HCT116 (cell line): ENCODE data around the gene KDM6B. TPM values are rescaled to one million over a fixed set of nuclear protein-coding genes. Genes with fewer than 3 reads are reported as not detected.

Experiments
- ATAC-seq: fragments of 200-7000 bp; cut with Tn5 transposase; 2 replicates; pipeline ENCODE4 v1.9.1; 2020; ENCODE audit warnings: mild to moderate bottlenecking, moderate library complexity
- BruUV-seq: library from RNA; stranded (reverse); fragments of 400-500 nt; replicated peaks from 2 replicates; lab custom pipeline; 2021; lab: Mats Ljungman, UMichigan
- CTCF ChIA-PET: fragments of 300-600 bp; sonication (Branson Sonifier 250); formaldehyde crosslinking; loops from one replicate; lab custom pipeline; 2021; ENCODE audit warnings: antibody characterized with exemption; lab: Charles Lee
- POLR2A ChIA-PET: fragments of 300-600, 350-600 bp; sonication (Branson Sonifier 250); formaldehyde crosslinking; loops from one replicate; lab custom pipeline; 2021; ENCODE audit warnings: antibody characterized with exemption; lab: Charles Lee
- RAD21 ChIA-PET, 2 experiments: fragments of 300-600 bp; sonication (Branson Sonifier 250); formaldehyde crosslinking; loops; one replicate each; lab custom pipeline; 2023; ENCODE audit warnings: low total read pairs in 2 of 2; ENCODE audit not compliant: uncharacterized antibody in 2 of 2, unreplicated experiment in 2 of 2, low non-redundant PET in 1 of 2; lab: Charles Lee
- DNase-seq: peaks from one replicate; pipeline ENCODE4 v3.0.0-alpha.2; 2010; ENCODE audit warnings: low read depth, low spot score
- H2AFZ ChIP-seq: fragments of 200-600 bp; shearing (Covaris generic), sonication (generic); 2 replicates; pipeline ENCODE4 v1.6.1; 2017; ENCODE audit warnings: low read depth, mixed run types, mixed read lengths, antibody characterized with exemption, low read length; ENCODE audit not compliant: poor library complexity, severe bottlenecking
- H3K27ac ChIP-seq: 2 replicates; pipeline ENCODE4 v1.5.1; 2012; ENCODE audit warnings: low read depth, low read length
- H3K27me3 ChIP-seq: fragments of 200-600 bp; sonication (generic); 2 replicates; pipeline ENCODE4 v1.6.1; 2016; ENCODE audit warnings: mixed run types, low read length, mixed read lengths; ENCODE audit not compliant: insufficient read depth
- H3K36me3 ChIP-seq, 2 experiments: fragments of 200-500 bp in 1 of 2; fragments of 200-600 bp in 1 of 2; sonication (Bioruptor generic) in 1 of 2; sonication (generic) in 1 of 2; 2 replicates each; pipeline versions ENCODE4 v1.5.1 to v1.6.1; 2014 to 2016; ENCODE audit warnings: low read length in 2 of 2, inconsistent platforms in 1 of 2, mixed read lengths in 1 of 2, mixed run types in 1 of 2; ENCODE audit not compliant: insufficient read depth in 2 of 2, control insufficient read depth in 1 of 2
- H3K4me1 ChIP-seq, 2 experiments: fragments of 200-600 bp in 1 of 2; sonication (generic) in 1 of 2; 2 replicates each; pipeline versions ENCODE4 v1.5.1 to v1.6.1; 2012 to 2017; ENCODE audit warnings: low read length in 2 of 2, inconsistent platforms in 1 of 2, mild to moderate bottlenecking in 1 of 2, mixed read lengths in 1 of 2, mixed run types in 1 of 2, moderate library complexity in 1 of 2; ENCODE audit not compliant: insufficient read depth in 2 of 2, control insufficient read depth in 1 of 2
- H3K4me2 ChIP-seq: fragments of 200-600 bp; sonication (generic); 2 replicates; pipeline ENCODE4 v1.6.1; 2017; ENCODE audit warnings: mixed run types, low read length, mixed read lengths
- H3K4me3 ChIP-seq, 2 experiments: fragments of 200-600 bp in 1 of 2; sonication (generic) in 1 of 2; replicated peaks in 1 of 2; 2 replicates each; pipeline ENCODE4 v1.5.1; 2011 to 2016; ENCODE audit warnings: low read length in 2 of 2, control low read depth in 1 of 2, low read depth in 1 of 2, mild to moderate bottlenecking in 1 of 2, mixed read lengths in 1 of 2, mixed run types in 1 of 2
- H3K79me2 ChIP-seq: fragments of 200-600 bp; sonication (generic); 2 replicates; pipeline ENCODE4 v1.6.1; 2017; ENCODE audit warnings: mild to moderate bottlenecking, mixed run types, low read length, moderate library complexity, mixed read lengths; ENCODE audit not compliant: insufficient read depth
- H3K9ac ChIP-seq: fragments of 200-600 bp; sonication (generic); 2 replicates; pipeline ENCODE4 v1.6.1; 2016; ENCODE audit warnings: low read length, mixed read lengths
- H3K9me2 ChIP-seq: fragments of 200-600 bp; sonication (generic), shearing (Covaris generic); 2 replicates; pipeline ENCODE4 v1.6.1; 2017; ENCODE audit warnings: mixed run types, mild to moderate bottlenecking, moderate library complexity; ENCODE audit not compliant: insufficient read depth
- H3K9me3 ChIP-seq, 2 experiments: fragments of 200-500 bp in 1 of 2; fragments of 200-600 bp in 1 of 2; sonication (Bioruptor generic) in 1 of 2; sonication (generic) in 1 of 2; 2 replicates each; pipeline ENCODE4 v1.6.1; 2014 to 2017; ENCODE audit warnings: low read length in 2 of 2, mixed read lengths in 2 of 2, inconsistent platforms in 1 of 2, low read depth in 1 of 2, mild to moderate bottlenecking in 1 of 2, mixed run types in 1 of 2, moderate library complexity in 1 of 2; ENCODE audit not compliant: control insufficient read depth in 1 of 2, insufficient read depth in 1 of 2
- H4K20me1 ChIP-seq: fragments of 200-600 bp; sonication (generic), shearing (Covaris generic); 2 replicates; pipeline ENCODE4 v1.6.1; 2017; ENCODE audit warnings: mixed run types, mild to moderate bottlenecking, moderate library complexity; ENCODE audit not compliant: insufficient read depth
- CBX3 ChIP-seq: IDR thresholded peaks from 2 replicates; pipeline ENCODE4 v1.6.1; 2012; ENCODE audit warnings: low read depth
- CEBPB ChIP-seq: IDR thresholded peaks from 2 replicates; pipeline ENCODE4 v1.6.1; 2012; ENCODE audit warnings: low read depth
- EZH2phosphoT487 ChIP-seq: fragments of 200-600 bp; IDR thresholded peaks from 2 replicates; pipeline ENCODE4 v1.6.1; 2018; ENCODE audit warnings: antibody characterized with exemption, borderline replicate concordance
- JUND ChIP-seq: IDR thresholded peaks from 2 replicates; pipeline ENCODE4 v1.6.1; 2012
- POLR2AphosphoS5 ChIP-seq: IDR thresholded peaks from 2 replicates; pipeline ENCODE4 v1.6.1; 2011; ENCODE audit warnings: mild to moderate bottlenecking, low read depth, low read length, moderate library complexity
- SIN3A ChIP-seq: IDR thresholded peaks from 2 replicates; pipeline ENCODE4 v1.6.1; 2012; ENCODE audit warnings: low read depth
- SP1 ChIP-seq: IDR thresholded peaks from 2 replicates; pipeline ENCODE4 v1.6.1; 2012; ENCODE audit warnings: low read depth
- TCF7L2 ChIP-seq: IDR thresholded peaks from 2 replicates; pipeline ENCODE4 v1.7.0; 2011; ENCODE audit warnings: borderline replicate concordance, inconsistent platforms; ENCODE audit not compliant: insufficient read depth, insufficient read length; ENCODE audit errors: extremely low read depth
- intact Hi-C: fragments of 100-400 bp; cut with micrococcal nuclease; formaldehyde crosslinking; loops from 2 replicates; pipeline ENCODE4 v1.10.0; 2022
- total RNA-seq: library from RNA; stranded (reverse); gene quantifications from one replicate; pipeline ENCODE4 v1.2.1, GENCODE V29; 2021; ENCODE audit not compliant: unreplicated experiment
- TF ChIP-seq, protein P1 (sequence below): IDR thresholded peaks from 2 replicates; pipeline ENCODE4 v1.6.1; 2011; ENCODE audit warnings: mild to moderate bottlenecking, low read length, moderate library complexity; ENCODE audit not compliant: insufficient replicate concordance; ENCODE audit errors: extremely low read depth
- TF ChIP-seq, protein P2 (sequence below): IDR thresholded peaks from 2 replicates; pipeline ENCODE4 v1.6.1; 2012
- TF ChIP-seq, protein P3 (sequence below): IDR thresholded peaks from 2 replicates; pipeline ENCODE4 v1.6.1; 2012
- TF ChIP-seq, protein P4 (sequence below), 3 experiments: fragments of 200-600 bp in 1 of 3; sonication (generic) in 1 of 3; IDR thresholded peaks in 2 of 3; conservative IDR thresholded peaks in 1 of 3; 2 replicates each; pipeline ENCODE4 v1.5.1; 2012 to 2017; ENCODE audit warnings: low read depth in 2 of 3, low read length in 2 of 3, antibody characterized with exemption in 1 of 3, borderline replicate concordance in 1 of 3, control low read depth in 1 of 3, mild to moderate bottlenecking in 1 of 3, mixed read lengths in 1 of 3, mixed run types in 1 of 3, moderate library complexity in 1 of 3; ENCODE audit not compliant: insufficient read depth in 1 of 3
- TF ChIP-seq, protein P5 (sequence below): IDR thresholded peaks from 2 replicates; pipeline ENCODE4 v1.6.1; 2012; ENCODE audit warnings: low read depth

The KDM6B gene
- total RNA-seq, 1 experiment from 2014 or later: 42.1 TPM

DNA sequence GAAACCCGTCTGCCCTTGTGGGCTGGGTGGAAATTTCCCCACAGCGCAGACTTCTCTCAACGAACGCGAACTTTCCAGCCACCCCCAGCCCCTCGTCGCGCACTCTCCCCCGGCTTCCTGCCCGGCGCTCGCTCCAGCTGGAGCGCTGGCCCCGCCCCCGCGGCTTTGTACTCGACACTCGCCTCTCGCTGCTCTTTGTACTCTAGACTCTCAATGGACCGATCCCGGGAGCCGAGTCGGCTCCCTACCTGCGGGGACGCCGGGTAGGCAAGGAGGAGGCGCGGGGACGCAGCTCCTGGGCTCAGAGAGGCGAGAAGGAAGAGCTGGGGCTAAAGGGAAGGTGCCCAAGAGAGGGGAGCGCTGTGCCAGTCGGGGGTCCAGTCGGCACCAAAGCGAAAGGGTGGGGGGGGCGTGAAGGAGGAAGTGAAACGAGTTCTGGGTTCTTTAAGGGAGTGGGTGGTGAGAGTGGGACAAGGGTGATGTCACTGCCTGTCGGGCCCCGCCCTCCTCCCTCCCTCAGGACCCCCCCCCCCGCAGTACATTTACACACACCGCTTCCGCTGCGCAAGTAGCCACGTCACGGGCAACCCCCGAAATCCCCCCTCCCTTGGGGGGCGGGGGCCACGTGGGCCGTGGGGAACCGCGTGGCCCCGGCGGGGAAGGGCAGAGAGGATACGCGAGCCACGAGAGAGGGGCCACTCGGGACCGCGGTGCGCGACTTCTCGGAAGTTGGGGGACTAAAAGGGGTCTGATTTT lies 9.7 kb downstream of the KDM6B start:
- Histone ChIP-seq H3K36me3 (peaks cover 0 to 21% of the 10 kb centered on the region in 2 experiments; a peak in 3 of 4 replicates), H2AFZ (no peak overlapping the region), H3K4me3 (peak overlapping the region; percentile 92 to 94), H3K4me1 (peaks cover 30 to 42% of the 10 kb centered on the region in 2 experiments), H3K9me3 (no peaks in the 10 kb centered on the region), H3K9me2 (no peaks in the 10 kb centered on the region), H3K9ac (peak overlapping the region; percentile 99), H3K4me2 (peak overlapping the region; percentile 99), H3K79me2 (peaks cover 61% of the 10 kb centered on the region), H3K27me3 (no peaks in the 10 kb centered on the region), H3K27ac (peak overlapping the region; percentile 97), H4K20me1 (no peaks in the 10 kb centered on the region)
- ATAC-seq (peak; percentile 38), DNase-seq (no peak)
- ChIA-PET POLR2A (interaction anchor here (1.4 to 3.7 kb wide), 5 partner anchors 8 to 157 kb away, joined by 5 to 45 read pairs (median 7); partner anchors contain the start of genes CYB5D1, KDM6B, NAA38 and TP53), RAD21 (interaction anchor here in 1 of 2 experiments (1.9 kb wide), 1 partner anchor 19 kb away, joined by 4 read pairs; no protein-coding TSS in a partner anchor), CTCF (interaction anchor here (0.9 to 2.5 kb wide), 2 partner anchors 19 to 100 kb away, joined by 3 to 8 read pairs; no protein-coding TSS in a partner anchor)
- TF ChIP-seq CBX3 (no peak), POLR2AphosphoS5 (no peak; the same call in 1 of the 2 replicates), SP1 (no peak), CEBPB (no peak), JUND (no peak), EZH2phosphoT487 (no peak), TCF7L2 (peak; percentile 85), SIN3A (no peak)
- TF ChIP-seq, protein P1, sequence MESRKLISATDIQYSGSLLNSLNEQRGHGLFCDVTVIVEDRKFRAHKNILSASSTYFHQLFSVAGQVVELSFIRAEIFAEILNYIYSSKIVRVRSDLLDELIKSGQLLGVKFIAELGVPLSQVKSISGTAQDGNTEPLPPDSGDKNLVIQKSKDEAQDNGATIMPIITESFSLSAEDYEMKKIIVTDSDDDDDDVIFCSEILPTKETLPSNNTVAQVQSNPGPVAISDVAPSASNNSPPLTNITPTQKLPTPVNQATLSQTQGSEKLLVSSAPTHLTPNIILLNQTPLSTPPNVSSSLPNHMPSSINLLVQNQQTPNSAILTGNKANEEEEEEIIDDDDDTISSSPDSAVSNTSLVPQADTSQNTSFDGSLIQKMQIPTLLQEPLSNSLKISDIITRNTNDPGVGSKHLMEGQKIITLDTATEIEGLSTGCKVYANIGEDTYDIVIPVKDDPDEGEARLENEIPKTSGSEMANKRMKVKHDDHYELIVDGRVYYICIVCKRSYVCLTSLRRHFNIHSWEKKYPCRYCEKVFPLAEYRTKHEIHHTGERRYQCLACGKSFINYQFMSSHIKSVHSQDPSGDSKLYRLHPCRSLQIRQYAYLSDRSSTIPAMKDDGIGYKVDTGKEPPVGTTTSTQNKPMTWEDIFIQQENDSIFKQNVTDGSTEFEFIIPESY: peak; percentile 6
- TF ChIP-seq, protein P2, sequence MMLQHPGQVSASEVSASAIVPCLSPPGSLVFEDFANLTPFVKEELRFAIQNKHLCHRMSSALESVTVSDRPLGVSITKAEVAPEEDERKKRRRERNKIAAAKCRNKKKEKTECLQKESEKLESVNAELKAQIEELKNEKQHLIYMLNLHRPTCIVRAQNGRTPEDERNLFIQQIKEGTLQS: no peak
- TF ChIP-seq, protein P3, sequence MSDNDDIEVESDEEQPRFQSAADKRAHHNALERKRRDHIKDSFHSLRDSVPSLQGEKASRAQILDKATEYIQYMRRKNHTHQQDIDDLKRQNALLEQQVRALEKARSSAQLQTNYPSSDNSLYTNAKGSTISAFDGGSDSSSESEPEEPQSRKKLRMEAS: no peak
- TF ChIP-seq, protein P4, sequence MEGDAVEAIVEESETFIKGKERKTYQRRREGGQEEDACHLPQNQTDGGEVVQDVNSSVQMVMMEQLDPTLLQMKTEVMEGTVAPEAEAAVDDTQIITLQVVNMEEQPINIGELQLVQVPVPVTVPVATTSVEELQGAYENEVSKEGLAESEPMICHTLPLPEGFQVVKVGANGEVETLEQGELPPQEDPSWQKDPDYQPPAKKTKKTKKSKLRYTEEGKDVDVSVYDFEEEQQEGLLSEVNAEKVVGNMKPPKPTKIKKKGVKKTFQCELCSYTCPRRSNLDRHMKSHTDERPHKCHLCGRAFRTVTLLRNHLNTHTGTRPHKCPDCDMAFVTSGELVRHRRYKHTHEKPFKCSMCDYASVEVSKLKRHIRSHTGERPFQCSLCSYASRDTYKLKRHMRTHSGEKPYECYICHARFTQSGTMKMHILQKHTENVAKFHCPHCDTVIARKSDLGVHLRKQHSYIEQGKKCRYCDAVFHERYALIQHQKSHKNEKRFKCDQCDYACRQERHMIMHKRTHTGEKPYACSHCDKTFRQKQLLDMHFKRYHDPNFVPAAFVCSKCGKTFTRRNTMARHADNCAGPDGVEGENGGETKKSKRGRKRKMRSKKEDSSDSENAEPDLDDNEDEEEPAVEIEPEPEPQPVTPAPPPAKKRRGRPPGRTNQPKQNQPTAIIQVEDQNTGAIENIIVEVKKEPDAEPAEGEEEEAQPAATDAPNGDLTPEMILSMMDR (IDR thresholded peaks at IDR 0.05 in 2 of 3, conservative IDR thresholded peaks at IDR 0.05 in 1 of 3; ENCODE audit: borderline replicate concordance in 1 of 3, insufficient read depth in 1 of 3, low read depth in 2 of 3, low read length in 2 of 3): no peak
- TF ChIP-seq, protein P5, sequence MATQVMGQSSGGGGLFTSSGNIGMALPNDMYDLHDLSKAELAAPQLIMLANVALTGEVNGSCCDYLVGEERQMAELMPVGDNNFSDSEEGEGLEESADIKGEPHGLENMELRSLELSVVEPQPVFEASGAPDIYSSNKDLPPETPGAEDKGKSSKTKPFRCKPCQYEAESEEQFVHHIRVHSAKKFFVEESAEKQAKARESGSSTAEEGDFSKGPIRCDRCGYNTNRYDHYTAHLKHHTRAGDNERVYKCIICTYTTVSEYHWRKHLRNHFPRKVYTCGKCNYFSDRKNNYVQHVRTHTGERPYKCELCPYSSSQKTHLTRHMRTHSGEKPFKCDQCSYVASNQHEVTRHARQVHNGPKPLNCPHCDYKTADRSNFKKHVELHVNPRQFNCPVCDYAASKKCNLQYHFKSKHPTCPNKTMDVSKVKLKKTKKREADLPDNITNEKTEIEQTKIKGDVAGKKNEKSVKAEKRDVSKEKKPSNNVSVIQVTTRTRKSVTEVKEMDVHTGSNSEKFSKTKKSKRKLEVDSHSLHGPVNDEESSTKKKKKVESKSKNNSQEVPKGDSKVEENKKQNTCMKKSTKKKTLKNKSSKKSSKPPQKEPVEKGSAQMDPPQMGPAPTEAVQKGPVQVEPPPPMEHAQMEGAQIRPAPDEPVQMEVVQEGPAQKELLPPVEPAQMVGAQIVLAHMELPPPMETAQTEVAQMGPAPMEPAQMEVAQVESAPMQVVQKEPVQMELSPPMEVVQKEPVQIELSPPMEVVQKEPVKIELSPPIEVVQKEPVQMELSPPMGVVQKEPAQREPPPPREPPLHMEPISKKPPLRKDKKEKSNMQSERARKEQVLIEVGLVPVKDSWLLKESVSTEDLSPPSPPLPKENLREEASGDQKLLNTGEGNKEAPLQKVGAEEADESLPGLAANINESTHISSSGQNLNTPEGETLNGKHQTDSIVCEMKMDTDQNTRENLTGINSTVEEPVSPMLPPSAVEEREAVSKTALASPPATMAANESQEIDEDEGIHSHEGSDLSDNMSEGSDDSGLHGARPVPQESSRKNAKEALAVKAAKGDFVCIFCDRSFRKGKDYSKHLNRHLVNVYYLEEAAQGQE: no peak
- BruUV-seq: TSS peak; percentile 16
- intact Hi-C loops: loop anchor here (1.0 to 5.0 kb wide), 2 partner anchors 8 to 101 kb away; no protein-coding TSS in a partner anchor
